HepG2 (cell line): Measurements from ENCODE around the gene MIB1. TPM values are rescaled to one million over a fixed set of nuclear protein-coding genes. Genes with fewer than 3 reads are reported as not detected.

ENCODE experiments used
- ATAC-seq: fragments of 200-7000 bp; cut with Tn5 transposase; 3 replicates; pipeline ENCODE4 v1.9.1; 2020; ENCODE audit warnings: mild to moderate bottlenecking, moderate library complexity
- BruUV-seq: library from RNA; stranded (reverse); fragments of 400-500 nt; replicated peaks from 2 replicates; lab custom pipeline; 2021; lab: Mats Ljungman, UMichigan
- CTCF ChIA-PET: fragments of 300-600 bp; formaldehyde crosslinking; extraction: SDS; loops from one replicate; lab custom pipeline; 2021; ENCODE audit warnings: low total read pairs, inconsistent platforms, low intra/inter-chr PET ratio; lab: Yijun Ruan, JAX
- POLR2A ChIA-PET: fragments of 350-600 bp; sonication (Branson Sonifier 250); formaldehyde crosslinking; loops from one replicate; lab custom pipeline; 2020; ENCODE audit warnings: antibody characterized with exemption, inconsistent platforms; lab: Yijun Ruan, JAX
- DNase-seq: peaks from one replicate; pipeline ENCODE4 v3.0.0-alpha.2; 2015; ENCODE audit warnings: low spot score
- FAIRE-seq: peaks from 3 replicates; lab custom pipeline; 2011; peaks lifted over from hg19 to GRCh38; lab: Jason Lieb, UNC
- H2AFZ ChIP-seq: one replicate; pipeline ENCODE4 v1.6.1; 2011; ENCODE audit warnings: low read length, inconsistent platforms
- H3K27ac ChIP-seq: fragments of 300-600 bp; 3 replicates; pipeline ENCODE4 v1.8.0; 2011; ENCODE audit warnings: mixed run types, mild to moderate bottlenecking, mixed read lengths, low read length, inconsistent platforms; ENCODE audit not compliant: insufficient read depth; ENCODE audit errors: extremely low read length
- H3K27me3 ChIP-seq, 2 experiments: fragments of 200-600 bp in 1 of 2; 2 replicates in 1 of 2; 3 replicates in 1 of 2; pipeline versions ENCODE4 v1.6.0 to v1.8.0; 2011; ENCODE audit warnings: low read length in 2 of 2, mild to moderate bottlenecking in 2 of 2, moderate library complexity in 2 of 2, inconsistent platforms in 1 of 2; ENCODE audit not compliant: insufficient read depth in 2 of 2, control insufficient read depth in 1 of 2
- H3K36me3 ChIP-seq, 2 experiments: fragments of 200-600 bp in 1 of 2; replicated peaks in 1 of 2; 2 replicates in 1 of 2; 3 replicates in 1 of 2; pipeline versions ENCODE4 v1.5.1 to v1.8.0; 2011; ENCODE audit warnings: low read length in 2 of 2, inconsistent platforms in 1 of 2; ENCODE audit not compliant: insufficient read depth in 2 of 2, control insufficient read depth in 1 of 2
- H3K4me1 ChIP-seq: 2 replicates; pipeline ENCODE4 v1.5.1; 2012; ENCODE audit warnings: low read length, inconsistent platforms; ENCODE audit not compliant: insufficient read depth
- H3K4me2 ChIP-seq: 2 replicates; pipeline ENCODE4 v1.6.0; 2011; ENCODE audit warnings: low read depth, low read length, inconsistent platforms
- H3K4me3 ChIP-seq, 3 experiments: fragments of 200-600 bp in 1 of 3; sonication (generic), shearing (Covaris generic) in 1 of 3; replicated peaks in 1 of 3; 2 replicates each; pipeline ENCODE4 v1.5.1; 2011 to 2016; ENCODE audit warnings: low read length in 3 of 3, inconsistent platforms in 2 of 3, low read depth in 2 of 3, mild to moderate bottlenecking in 2 of 3, control low read depth in 1 of 3, mixed read lengths in 1 of 3; ENCODE audit not compliant: insufficient read depth in 1 of 3
- H3K79me2 ChIP-seq: one replicate; pipeline ENCODE4 v1.6.1; 2011; ENCODE audit warnings: low read length, inconsistent platforms; ENCODE audit not compliant: insufficient read depth
- H3K9ac ChIP-seq: 2 replicates; pipeline ENCODE4 v1.6.0; 2011; ENCODE audit warnings: mild to moderate bottlenecking, low read depth, low read length, inconsistent platforms; ENCODE audit not compliant: insufficient read depth
- H3K9me3 ChIP-seq: 2 replicates; pipeline ENCODE4 v1.5.1; 2012; ENCODE audit warnings: mild to moderate bottlenecking, low read length
- H4K20me1 ChIP-seq: 2 replicates; pipeline ENCODE4 v1.6.0; 2011; ENCODE audit warnings: inconsistent platforms, mild to moderate bottlenecking, low read length, moderate library complexity; ENCODE audit not compliant: insufficient read depth
- E2F5 ChIP-seq: sonication (generic); formaldehyde crosslinking; conservative IDR thresholded peaks from 2 replicates; pipeline ENCODE4 v1.4.0; 2020; ENCODE audit warnings: missing genetic modification reagents
- FOXC1 ChIP-seq: sonication (generic); formaldehyde crosslinking; IDR thresholded peaks from 2 replicates; pipeline ENCODE4 v1.8.0; 2022; ENCODE audit warnings: mild to moderate bottlenecking, missing genetic modification reagents, borderline replicate concordance
- GABPA ChIP-seq, 2 experiments: IDR thresholded peaks; 2 replicates each; pipeline ENCODE4 v1.6.1; 2011 to 2016; ENCODE audit warnings: low read depth in 2 of 2, low read length in 1 of 2, missing biosample characterization in 1 of 2, missing genetic modification characterization in 1 of 2
- JUNB ChIP-seq: sonication (generic); formaldehyde crosslinking; IDR thresholded peaks from 2 replicates; pipeline ENCODE4 v1.8.0; 2022; ENCODE audit warnings: missing genetic modification reagents, mild to moderate bottlenecking, borderline replicate concordance
- MZF1 ChIP-seq: sonication (generic); formaldehyde crosslinking; IDR thresholded peaks from 2 replicates; pipeline ENCODE4 v1.8.1; 2023; ENCODE audit warnings: mild to moderate bottlenecking, missing genetic modification reagents, borderline replicate concordance
- RAD21 ChIP-seq: fragments of 450-650 bp; formaldehyde crosslinking; IDR thresholded peaks from 2 replicates; pipeline ENCODE4 v1.5.0; 2020; ENCODE audit warnings: mild to moderate bottlenecking
- RCOR2 ChIP-seq: IDR thresholded peaks from 2 replicates; pipeline ENCODE4 v1.6.1; 2016; ENCODE audit warnings: missing biosample characterization, missing genetic modification reagents
- STAG1 ChIP-seq: sonication (generic); formaldehyde crosslinking; IDR thresholded peaks from 2 replicates; pipeline ENCODE4 v1.4.0; 2020; ENCODE audit warnings: missing genetic modification reagents
- ZBTB38 ChIP-seq: sonication (generic); formaldehyde crosslinking; IDR thresholded peaks from 2 replicates; pipeline ENCODE4 v1.5.1; 2020; ENCODE audit warnings: mild to moderate bottlenecking, missing genetic modification reagents
- ZBTB49 ChIP-seq: sonication (generic); formaldehyde crosslinking; IDR thresholded peaks from 2 replicates; pipeline ENCODE4 v1.4.0; 2020; ENCODE audit warnings: missing genetic modification reagents, borderline replicate concordance
- ZC3H4 ChIP-seq: sonication (generic); formaldehyde crosslinking; IDR thresholded peaks from 2 replicates; pipeline ENCODE4 v1.4.0; 2020; ENCODE audit warnings: missing genetic modification reagents, borderline replicate concordance
- ZFP41 ChIP-seq: sonication (generic); formaldehyde crosslinking; IDR thresholded peaks from 2 replicates; pipeline ENCODE4 v1.4.0; 2020; ENCODE audit warnings: mild to moderate bottlenecking, missing genetic modification reagents, borderline replicate concordance
- ZNF281 ChIP-seq: sonication (generic); formaldehyde crosslinking; IDR thresholded peaks from 2 replicates; pipeline ENCODE4 v1.4.0; 2020; ENCODE audit warnings: missing genetic modification reagents, borderline replicate concordance
- ZNF704 ChIP-seq: sonication (generic); formaldehyde crosslinking; IDR thresholded peaks from 2 replicates; pipeline ENCODE4 v1.8.1; 2023; ENCODE audit warnings: mild to moderate bottlenecking, inconsistent platforms, moderate library complexity, missing genetic modification reagents, borderline replicate concordance
- ZNF747 ChIP-seq: sonication (generic); formaldehyde crosslinking; IDR thresholded peaks from 2 replicates; pipeline ENCODE4 v1.8.1; 2023; ENCODE audit warnings: missing genetic modification reagents, mild to moderate bottlenecking, borderline replicate concordance
- WGBS: methylation state at CpG from one replicate; pipeline ENCODE4 v1.1.6; 2017; ENCODE audit warnings: low lambda C conversion rate; 5-methylcytosine and 5-hydroxymethylcytosine counted together
- in situ Hi-C: cut with HindIII; loops from 2 replicates; pipeline ENCODE4 v1.10.0; 2017; ENCODE audit warnings: low pct_unique_long_range_greater_than_20kb; ENCODE audit not compliant: extremely low pct_ligation_motif_present
- intact Hi-C: fragments of 100-400 bp; cut with micrococcal nuclease; formaldehyde crosslinking; loops from one replicate; pipeline ENCODE4 v1.10.0; 2022; ENCODE audit not compliant: unreplicated experiment
- polyA plus RNA-seq, 8 experiments: library from polyadenylated mRNA; depleted of rRNA in 3 of 8; stranded (reverse) in 7 of 8; unstranded in 1 of 8; fragments of >200 nt; fragmentation: Illumina TruSeq in 4 of 8; extraction: Trizol in 4 of 8; gene quantifications; 2 replicates each; pipeline versions ENCODE4 v1.2.1 to v1.2.3, GENCODE V29; 2011 to 2016; ENCODE audit warnings: low read depth in 4 of 8, missing spikeins in 1 of 8, mixed read lengths in 1 of 8; ENCODE audit not compliant: insufficient read depth in 1 of 8
- total RNA-seq, 5 experiments: library from RNA; depleted of rRNA; stranded (reverse); fragments of >200 nt; fragmentation: Illumina TruSeq; extraction: Trizol; gene quantifications; 2 replicates each; pipeline ENCODE4 v1.2.3, GENCODE V29; 2016; ENCODE audit warnings: low read depth in 1 of 5

Gene MIB1
- total and polyA plus RNA-seq, 2 of the 13 experiments (the other 11 are each of a cell fraction or from before 2014, with no cell fraction given): 12.0 to 47.0 TPM

- CTCF ChIA-PET: interaction anchor here (1.2 to 2.1 kb wide), 2 partner anchors 41 to 648 kb away, joined by 5 to 24 read pairs; no protein-coding TSS in a partner anchor
- DNase-seq (peak; percentile 53), FAIRE-seq (peak; percentile 64), ATAC-seq (peak; percentile 74)
- no peaks in the 10 kb centered on the region for H4K20me1 ChIP-seq
- intact Hi-C loops: loop anchor here (1.0 to 10.0 kb wide), 3 partner anchors 42 to 648 kb away; no protein-coding TSS in a partner anchor
- no peaks in the 10 kb centered on the region for H3K79me2 ChIP-seq
- no peak overlapping the region for H3K4me2 ChIP-seq
- 33% methylated on average over 2 of the region's 2 CpGs for WGBS
- no peaks in the 10 kb centered on the region for H3K9me3 ChIP-seq
- H3K4me1 ChIP-seq: no peaks in the 10 kb centered on the region
- H3K27me3 ChIP-seq: no peaks in the 10 kb centered on the region; a peak in 1 of 5 replicates
- H3K36me3 ChIP-seq: no peaks in the 10 kb centered on the region
- no TSS peak for BruUV-seq
- POLR2A ChIA-PET: no interaction called here
- in situ Hi-C loops: loop anchor here (5.0 kb wide), 1 partner anchor 647 kb away; no protein-coding TSS in a partner anchor
- no peak overlapping the region for H3K4me3 ChIP-seq
- no peak overlapping the region for H3K27ac ChIP-seq
- H2AFZ ChIP-seq: no peak overlapping the region
- no peak overlapping the region for H3K9ac ChIP-seq
- TF ChIP-seq ZBTB38 (CRISPR knock-in tag) (no peak), MZF1 (CRISPR knock-in tag) (no peak), ZC3H4 (CRISPR knock-in tag) (no peak), ZBTB49 (CRISPR knock-in tag) (no peak), FOXC1 (CRISPR knock-in tag) (no peak), E2F5 (no peak), STAG1 (CRISPR knock-in tag) (peak; percentile 94), RAD21 (CRISPR knock-in tag) (peak; percentile 70; the same call in 1 of the 2 replicates), ZFP41 (CRISPR knock-in tag) (no peak), JUNB (CRISPR knock-in tag) (no peak), GABPA (IDR thresholded peaks at IDR 0.05; ENCODE audit: low read depth, low read length) (no peak), GABPA (CRISPR knock-in tag; IDR thresholded peaks at IDR 0.05; ENCODE audit: low read depth) (no peak), ZNF704 (CRISPR knock-in tag) (no peak), ZNF281 (CRISPR knock-in tag) (no peak), ZNF747 (CRISPR knock-in tag) (no peak), RCOR2 (CRISPR knock-in tag) (no peak)
Measured at GRCh38 chr18:21914739-21915319, 174.2 kb downstream of the MIB1 start.
